ENCODE data around the gene GDE1. TPM values are rescaled to one million over a fixed set of nuclear protein-coding genes. Genes with fewer than 3 reads are reported as not detected.

Gene GDE1
- total and polyA plus RNA-seq, 3 experiments from 2014 or later, result 27.9 to 39.8 (median 30.5) TPM

DNA sequence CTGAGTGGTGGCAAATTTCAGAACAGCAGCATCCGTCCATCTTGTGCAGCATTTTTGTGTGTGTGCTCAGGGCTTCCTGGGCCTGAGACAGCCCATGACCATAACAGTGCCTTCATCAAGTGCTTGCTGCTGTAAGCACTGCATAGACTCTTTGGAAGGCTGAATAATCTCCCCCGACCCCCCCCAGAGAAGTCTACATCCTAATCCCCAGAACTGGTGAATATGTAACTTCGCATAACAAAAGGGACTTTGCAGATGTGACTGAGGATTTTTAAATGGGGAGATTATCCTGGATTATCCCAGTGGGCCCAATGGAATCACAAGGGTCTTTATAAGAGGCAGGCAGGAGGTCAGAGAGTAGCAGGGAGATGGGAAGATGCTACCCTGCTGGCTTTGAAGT, 53.6 kb downstream of the GDE1 start:
- no peaks in the 10 kb centered on the region for H3K9me3 ChIP-seq (ENCODE audit: low read length)
- H3K36me3 Mint-ChIP-seq, result no peaks in the 10 kb centered on the region
- H3K4me3 ChIP-seq (ENCODE audit: low read length), result no peak overlapping the region
- H3K27me3 Mint-ChIP-seq, result peaks cover 3 to 8% of the 10 kb centered on the region in 2 donors
- no peaks in the 10 kb centered on the region for H3K36me3 ChIP-seq (ENCODE audit: insufficient read depth, low read length)
- ChIA-PET POLR2A (no interaction called here), CTCF (no interaction called here)
- no peak overlapping the region for H3K27ac ChIP-seq (ENCODE audit: low read depth, low read length)
- DNase-seq, result no peak
- no peaks in the 10 kb centered on the region for H3K4me1 ChIP-seq (ENCODE audit: insufficient read depth, low read length)
- H3K27me3 ChIP-seq (ENCODE audit: insufficient read depth, low read length, poor library complexity, severe bottlenecking), result no peaks in the 10 kb centered on the region
- H3K4me1 Mint-ChIP-seq, result no peaks in the 10 kb centered on the region
- no peak overlapping the region for H3K4me3 Mint-ChIP-seq
- no peaks in the 10 kb centered on the region for H3K9me3 Mint-ChIP-seq
- no peak overlapping the region for H3K27ac Mint-ChIP-seq

DNA sequence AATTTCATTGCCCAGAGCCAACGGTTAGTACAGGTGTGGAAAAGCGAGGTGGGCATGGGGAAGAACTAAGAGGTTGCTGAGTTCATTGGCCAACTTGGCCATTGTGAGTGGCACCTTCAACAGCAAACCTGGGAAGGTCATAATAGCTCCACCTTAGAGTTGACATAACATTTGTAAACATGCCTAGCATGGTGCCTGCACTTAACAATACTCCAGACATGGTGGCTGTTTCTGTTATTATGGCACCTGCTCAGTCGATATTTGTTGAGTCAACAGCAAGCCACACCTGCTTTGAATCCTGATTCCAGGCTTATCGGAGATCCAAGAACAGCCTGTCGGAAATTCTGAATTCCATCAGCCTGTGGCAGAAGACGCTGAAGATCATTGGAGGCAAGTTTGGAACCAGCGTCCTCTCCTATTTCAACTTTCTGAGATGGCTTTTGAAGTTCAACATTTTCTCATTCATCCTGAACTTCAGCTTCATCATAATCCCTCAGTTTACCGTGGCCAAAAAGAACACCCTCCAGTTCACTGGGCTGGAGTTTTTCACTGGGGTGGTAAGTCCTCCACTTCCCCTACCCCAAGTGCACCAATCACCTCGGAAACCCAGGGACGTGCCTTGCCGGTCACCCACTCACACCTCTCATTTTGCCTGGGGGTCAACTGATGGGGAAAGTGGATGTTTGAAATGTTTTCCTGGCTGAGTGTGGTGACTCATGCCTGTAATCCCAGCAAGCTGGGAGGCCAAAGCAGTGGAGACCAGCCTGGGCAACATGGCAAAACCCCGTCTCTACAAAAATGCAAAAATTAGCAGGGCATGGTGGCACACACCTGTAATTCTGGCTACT, 58.2 kb downstream of the GDE1 start:
- H3K27ac Mint-ChIP-seq, result no peak overlapping the region
- no peaks in the 10 kb centered on the region for H3K9me3 Mint-ChIP-seq
- Histone ChIP-seq H3K27ac (ENCODE audit: low read depth, low read length) (no peak overlapping the region), H3K27me3 (ENCODE audit: insufficient read depth, low read length, poor library complexity, severe bottlenecking) (no peaks in the 10 kb centered on the region), H3K4me1 (ENCODE audit: insufficient read depth, low read length) (no peaks in the 10 kb centered on the region), H3K9me3 (ENCODE audit: low read length) (no peaks in the 10 kb centered on the region), H3K36me3 (ENCODE audit: insufficient read depth, low read length) (no peaks in the 10 kb centered on the region), H3K4me3 (ENCODE audit: low read length) (no peak overlapping the region)
- H3K4me3 Mint-ChIP-seq, result no peak overlapping the region
- DNase-seq, result no peak
- H3K27me3 Mint-ChIP-seq, result peaks cover 7 to 11% of the 10 kb centered on the region in 2 donors
- H3K36me3 Mint-ChIP-seq, result no peaks in the 10 kb centered on the region
- ChIA-PET POLR2A (no interaction called here), CTCF (no interaction called here)
- no peaks in the 10 kb centered on the region for H3K4me1 Mint-ChIP-seq

DNA sequence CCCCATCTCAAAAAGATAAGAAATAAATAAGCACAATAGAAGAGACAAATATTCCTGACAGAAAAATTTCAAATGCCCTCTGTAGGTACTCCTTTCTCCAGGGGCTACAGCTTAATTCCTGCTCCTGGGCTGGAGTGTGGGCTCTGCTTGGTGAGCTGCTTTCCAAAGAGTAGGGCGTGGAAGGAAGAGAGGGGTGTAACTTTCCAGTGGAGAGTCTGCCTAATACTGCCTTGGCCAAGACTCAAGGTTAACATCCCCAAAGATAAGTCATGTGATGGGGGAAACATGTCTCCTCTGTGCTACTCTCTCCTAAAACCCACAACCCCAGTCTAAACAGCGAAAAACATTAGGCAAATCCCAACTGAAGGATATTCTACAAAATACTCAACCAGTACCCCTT, 61.5 kb downstream of the GDE1 start:
- H3K4me3 Mint-ChIP-seq, result no peak overlapping the region

DNA sequence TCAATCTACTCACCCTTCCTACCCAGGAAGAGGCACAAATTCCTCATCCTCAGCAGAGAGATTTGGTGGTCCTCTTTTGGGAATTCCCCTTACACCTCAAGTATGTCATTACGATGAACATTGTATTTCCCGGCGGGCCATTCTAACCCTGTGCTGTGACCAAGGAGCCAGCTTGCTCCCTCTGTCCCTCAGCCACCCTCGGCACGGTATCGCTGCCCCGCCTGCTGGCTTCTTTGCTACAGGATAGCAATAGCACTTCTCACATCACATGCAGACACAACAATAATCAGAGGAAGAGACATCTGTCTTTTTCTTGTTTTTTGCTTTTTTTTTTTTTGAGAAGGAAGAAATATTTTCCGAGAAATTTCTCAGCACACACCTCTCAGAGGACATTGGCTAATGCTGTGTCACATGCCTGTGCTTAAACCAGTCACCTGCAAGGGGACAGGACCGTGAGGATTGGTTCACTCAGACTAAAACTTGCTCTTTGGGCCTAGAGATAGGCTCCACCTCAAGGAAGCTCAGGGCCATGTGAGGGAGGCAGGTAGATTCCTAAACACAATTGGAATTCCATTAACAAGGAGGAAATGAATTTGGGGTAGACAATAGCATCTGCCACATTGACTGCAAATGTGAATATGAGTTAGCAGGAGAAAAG, 63.0 kb downstream of the GDE1 start:
- H3K9me3 ChIP-seq (ENCODE audit: low read length), result no peaks in the 10 kb centered on the region
- H3K4me1 ChIP-seq (ENCODE audit: insufficient read depth, low read length), result no peaks in the 10 kb centered on the region
- no peak overlapping the region for H3K27ac ChIP-seq (ENCODE audit: low read depth, low read length)
- Mint-ChIP-seq H3K9me3 (no peaks in the 10 kb centered on the region), H3K4me3 (no peak overlapping the region), H3K4me1 (peaks cover 0 to 1% (median 0%) of the 10 kb centered on the region in 3 donors), H3K27me3 (peaks cover 7 to 19% of the 10 kb centered on the region in 2 donors), H3K36me3 (no peaks in the 10 kb centered on the region), H3K27ac (no peak overlapping the region)
- ChIA-PET CTCF (no interaction called here), POLR2A (no interaction called here)
- no peaks in the 10 kb centered on the region for H3K27me3 ChIP-seq (ENCODE audit: insufficient read depth, low read length, poor library complexity, severe bottlenecking)
- DNase-seq, result no peak
- no peak overlapping the region for H3K4me3 ChIP-seq (ENCODE audit: low read length)
- H3K36me3 ChIP-seq (ENCODE audit: insufficient read depth, low read length), result no peaks in the 10 kb centered on the region

More for the DNA sequence above, 61.5 kb downstream of the GDE1 start:
- Histone ChIP-seq H3K9me3 (ENCODE audit: low read length) (no peaks in the 10 kb centered on the region), H3K4me3 (ENCODE audit: low read length) (no peak overlapping the region), H3K27me3 (ENCODE audit: insufficient read depth, low read length, poor library complexity, severe bottlenecking) (no peaks in the 10 kb centered on the region), H3K27ac (ENCODE audit: low read depth, low read length) (no peak overlapping the region), H3K36me3 (ENCODE audit: insufficient read depth, low read length) (no peaks in the 10 kb centered on the region), H3K4me1 (ENCODE audit: insufficient read depth, low read length) (no peaks in the 10 kb centered on the region)
- ChIA-PET POLR2A (no interaction called here), CTCF (no interaction called here)
- Mint-ChIP-seq H3K27ac (no peak overlapping the region), H3K9me3 (no peaks in the 10 kb centered on the region), H3K36me3 (no peaks in the 10 kb centered on the region), H3K4me1 (peaks cover 0 to 1% (median 0%) of the 10 kb centered on the region in 3 donors), H3K27me3 (peaks cover 7 to 19% of the 10 kb centered on the region in 2 donors)
- DNase-seq, result no peak

Other genes with a start within 250 kb of the GDE1 start
- not detected for gene CLEC19A, start 236.4 kb downstream of the GDE1 start, total RNA-seq
- not detected for gene CLEC19A, start 236.4 kb downstream of the GDE1 start, polyA plus RNA-seq
- not detected for gene TMC5, start 104.2 kb downstream of the GDE1 start, total RNA-seq
- not detected for gene TMC5, start 104.2 kb downstream of the GDE1 start, polyA plus RNA-seq
- 10 to 100 TPM; 30.1 to 37.4 TPM for gene CCP110, start 1.8 kb upstream of the GDE1 start, total RNA-seq
- gene CCP110, start 1.8 kb upstream of the GDE1 start, polyA plus RNA-seq, result 8.2 TPM
- 10 to 100 TPM; 37.4 to 40.2 TPM for gene VPS35L, start 33.6 kb upstream of the GDE1 start, total RNA-seq
- gene VPS35L, start 33.6 kb upstream of the GDE1 start, polyA plus RNA-seq, result 52.3 TPM
- 10 to 100 TPM; 30.7 to 32.3 TPM for gene KNOP1, start 196.1 kb upstream of the GDE1 start, total RNA-seq
- gene KNOP1, start 196.1 kb upstream of the GDE1 start, polyA plus RNA-seq, result 11.0 TPM
- 1 to 10 TPM; 2.6 to 3.8 TPM for gene IQCK, start 196.2 kb upstream of the GDE1 start, total RNA-seq
- gene IQCK, start 196.2 kb upstream of the GDE1 start, polyA plus RNA-seq, result 1.9 TPM